ENCODE results near the gene XRRA1.

- TF ChIP-seq CTCF (conservative IDR thresholded peaks at IDR 0.05; ENCODE audit: low read depth, low read length), result no peak
- TF ChIP-seq EZH2 (IDR thresholded peaks at IDR 0.05; ENCODE audit: borderline replicate concordance, low read depth, low read length, poor library complexity, severe bottlenecking), result no peak
Measured at GRCh38 chr11:74818283-74818946, 130.5 kb downstream of the XRRA1 start.
